ENCODE data around the gene NCKAP5. TPM values are rescaled to one million over a fixed set of nuclear protein-coding genes. Genes with fewer than 3 reads are reported as not detected.

NCKAP5 gene
- total and polyA plus RNA-seq, 2 of the 13 experiments (the other 11 are each of a cell fraction or from before 2014, with no cell fraction given), result 0.01 TPM; not detected in 1

DNA sequence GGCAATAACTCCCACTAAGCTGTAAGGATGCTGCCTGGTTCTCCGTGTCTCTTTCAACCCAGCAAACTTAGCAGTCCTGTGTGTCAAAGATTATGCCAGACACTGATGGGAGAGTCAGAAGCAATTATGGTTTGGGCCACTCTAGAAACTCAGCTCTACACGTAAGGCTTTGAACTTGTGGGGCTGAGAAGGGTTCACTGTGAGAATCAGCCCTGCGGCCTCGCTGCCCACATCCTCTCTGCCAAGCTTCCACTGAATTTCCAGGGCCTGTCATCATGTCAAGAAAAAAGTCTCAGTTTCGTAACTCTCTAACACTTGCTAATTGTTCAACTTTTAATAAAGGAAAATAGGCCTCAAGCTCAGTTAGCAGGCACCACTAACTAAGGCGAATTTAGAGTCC is 589.4 kb downstream of the NCKAP5 start:
- no peak overlapping the region for H3K27ac ChIP-seq (ENCODE audit: extremely low read length, insufficient read depth, low read length)
- H3K9ac ChIP-seq (ENCODE audit: insufficient read depth, low read depth, low read length), result no peak overlapping the region
- H3K4me3 ChIP-seq (replicated peaks in 1 of 3; ENCODE audit: insufficient read depth in 1 of 3, low read depth in 2 of 3, low read length in 3 of 3), result no peak overlapping the region
- CTCF ChIA-PET (ENCODE audit: low intra/inter-chr PET ratio, low total read pairs), result no interaction called here
- in situ Hi-C loops (cut with HindIII; ENCODE audit: extremely low pct_ligation_motif_present, low pct_unique_long_range_greater_than_20kb), result no loop called here
- no peak overlapping the region for H3K4me2 ChIP-seq (ENCODE audit: low read depth, low read length)
- intact Hi-C loops (cut with micrococcal nuclease; ENCODE audit: unreplicated experiment), result no loop called here
- ATAC-seq, result no peak
- H3K79me2 ChIP-seq (ENCODE audit: insufficient read depth, low read length), result no peaks in the 10 kb centered on the region
- WGBS (ENCODE audit: low lambda C conversion rate), result 25% methylated on average over 6 of the region's 6 CpGs
- POLR2A ChIA-PET, result no interaction called here
- no peak for TF ChIP-seq THYN1 (CRISPR knock-in tag; IDR thresholded peaks at IDR 0.05; ENCODE audit: borderline replicate concordance, low read depth)
- no peak for TF ChIP-seq GLI4 (CRISPR knock-in tag; IDR thresholded peaks at IDR 0.05; ENCODE audit: borderline replicate concordance)
- no peak for TF ChIP-seq ATF7-NPFF (CRISPR knock-in tag; IDR thresholded peaks at IDR 0.05; ENCODE audit: low read depth)
- no peak for TF ChIP-seq MLLT10 (CRISPR knock-in tag; IDR thresholded peaks at IDR 0.05)
- TF ChIP-seq, protein P1, sequence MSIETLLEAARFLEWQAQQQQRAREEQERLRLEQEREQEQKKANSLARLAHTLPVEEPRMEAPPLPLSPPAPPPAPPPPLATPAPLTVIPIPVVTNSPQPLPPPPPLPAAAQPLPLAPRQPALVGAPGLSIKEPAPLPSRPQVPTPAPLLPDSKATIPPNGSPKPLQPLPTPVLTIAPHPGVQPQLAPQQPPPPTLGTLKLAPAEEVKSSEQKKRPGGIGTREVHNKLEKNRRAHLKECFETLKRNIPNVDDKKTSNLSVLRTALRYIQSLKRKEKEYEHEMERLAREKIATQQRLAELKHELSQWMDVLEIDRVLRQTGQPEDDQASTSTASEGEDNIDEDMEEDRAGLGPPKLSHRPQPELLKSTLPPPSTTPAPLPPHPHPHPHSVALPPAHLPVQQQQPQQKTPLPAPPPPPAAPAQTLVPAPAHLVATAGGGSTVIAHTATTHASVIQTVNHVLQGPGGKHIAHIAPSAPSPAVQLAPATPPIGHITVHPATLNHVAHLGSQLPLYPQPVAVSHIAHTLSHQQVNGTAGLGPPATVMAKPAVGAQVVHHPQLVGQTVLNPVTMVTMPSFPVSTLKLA (IDR thresholded peaks at IDR 0.05), result no peak
- TF ChIP-seq KDM6A (CRISPR knock-in tag; IDR thresholded peaks at IDR 0.05; ENCODE audit: low read depth), result no peak
- no peak for TF ChIP-seq ZNF773 (CRISPR knock-in tag; IDR thresholded peaks at IDR 0.05; ENCODE audit: borderline replicate concordance)
- TF ChIP-seq, protein P2, sequence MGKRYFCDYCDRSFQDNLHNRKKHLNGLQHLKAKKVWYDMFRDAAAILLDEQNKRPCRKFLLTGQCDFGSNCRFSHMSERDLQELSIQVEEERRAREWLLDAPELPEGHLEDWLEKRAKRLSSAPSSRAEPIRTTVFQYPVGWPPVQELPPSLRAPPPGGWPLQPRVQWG (CRISPR knock-in tag; IDR thresholded peaks at IDR 0.05; ENCODE audit: borderline replicate concordance, low read depth), result no peak
- TF ChIP-seq TAF1 (CRISPR knock-in tag; IDR thresholded peaks at IDR 0.05), result no peak
- no peak for TF ChIP-seq GATA4 (IDR thresholded peaks at IDR 0.05; ENCODE audit: borderline replicate concordance, low read depth)
- TF ChIP-seq SIN3A (IDR thresholded peaks at IDR 0.05; ENCODE audit: borderline replicate concordance, low read depth, low read length), result no peak
- H3K36me3 ChIP-seq (replicated peaks in 1 of 2; ENCODE audit: control insufficient read depth in 1 of 2, insufficient read depth in 2 of 2, low read length in 2 of 2), result no peaks in the 10 kb centered on the region
- H3K9me3 ChIP-seq (ENCODE audit: low read length), result peaks cover 12% of the 10 kb centered on the region; the same call in 1 of the 2 replicates
- H2AFZ ChIP-seq (ENCODE audit: low read length), result no peak overlapping the region
- FAIRE-seq, result no peak
- no peaks in the 10 kb centered on the region for H3K4me1 ChIP-seq (ENCODE audit: insufficient read depth, low read length)
- no peak for DNase-seq (ENCODE audit: low spot score)
- BruUV-seq (replicated peaks), result no TSS peak
- H3K27me3 ChIP-seq (ENCODE audit: control insufficient read depth in 1 of 2, insufficient read depth in 2 of 2, low read length in 2 of 2), result no peaks in the 10 kb centered on the region
- H4K20me1 ChIP-seq (ENCODE audit: insufficient read depth, low read length), result no peaks in the 10 kb centered on the region

Data from HepG2 (cell line).